ENCODE measurements around the gene MLXIPL. TPM values are rescaled to one million over a fixed set of nuclear protein-coding genes. Genes with fewer than 3 reads are reported as not detected.

The MLXIPL gene
- total RNA-seq, 1 donor from 2014 or later = 8.7 TPM

DNA sequence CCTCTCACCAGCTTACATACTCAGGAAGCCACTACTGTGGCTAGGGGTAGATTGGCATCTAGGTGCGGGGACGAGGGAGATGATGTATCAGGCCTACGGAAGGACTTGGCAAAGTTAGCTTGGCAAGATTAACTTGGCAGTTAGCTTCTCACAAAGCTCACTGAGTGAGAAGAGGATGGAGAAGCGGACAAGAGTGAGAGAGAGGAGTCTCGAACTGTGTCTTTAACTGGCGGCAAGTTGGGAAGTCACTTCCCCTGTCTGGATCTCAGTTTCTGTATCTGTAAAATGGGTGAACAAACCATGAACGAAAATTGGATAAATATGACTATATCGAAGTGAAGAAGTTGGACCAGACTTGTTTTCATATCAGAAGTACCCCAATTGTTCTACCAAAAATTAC, 9.5 kb upstream of the MLXIPL start:
- Mint-ChIP-seq H3K9me3 (ENCODE audit: unreplicated experiment) (no peaks in the 10 kb centered on the region), H3K4me3 (ENCODE audit: unreplicated experiment) (no peak overlapping the region), H3K27ac (ENCODE audit: unreplicated experiment) (no peak overlapping the region), H3K36me3 (ENCODE audit: low read depth, unreplicated experiment) (no peaks in the 10 kb centered on the region), H3K27me3 (ENCODE audit: unreplicated experiment) (peaks cover 8% of the 10 kb centered on the region), H3K4me1 (ENCODE audit: unreplicated experiment) (peaks cover 2% of the 10 kb centered on the region)
- no peak for DNase-seq (ENCODE audit: low spot score)
- TF ChIP-seq, protein P1, sequence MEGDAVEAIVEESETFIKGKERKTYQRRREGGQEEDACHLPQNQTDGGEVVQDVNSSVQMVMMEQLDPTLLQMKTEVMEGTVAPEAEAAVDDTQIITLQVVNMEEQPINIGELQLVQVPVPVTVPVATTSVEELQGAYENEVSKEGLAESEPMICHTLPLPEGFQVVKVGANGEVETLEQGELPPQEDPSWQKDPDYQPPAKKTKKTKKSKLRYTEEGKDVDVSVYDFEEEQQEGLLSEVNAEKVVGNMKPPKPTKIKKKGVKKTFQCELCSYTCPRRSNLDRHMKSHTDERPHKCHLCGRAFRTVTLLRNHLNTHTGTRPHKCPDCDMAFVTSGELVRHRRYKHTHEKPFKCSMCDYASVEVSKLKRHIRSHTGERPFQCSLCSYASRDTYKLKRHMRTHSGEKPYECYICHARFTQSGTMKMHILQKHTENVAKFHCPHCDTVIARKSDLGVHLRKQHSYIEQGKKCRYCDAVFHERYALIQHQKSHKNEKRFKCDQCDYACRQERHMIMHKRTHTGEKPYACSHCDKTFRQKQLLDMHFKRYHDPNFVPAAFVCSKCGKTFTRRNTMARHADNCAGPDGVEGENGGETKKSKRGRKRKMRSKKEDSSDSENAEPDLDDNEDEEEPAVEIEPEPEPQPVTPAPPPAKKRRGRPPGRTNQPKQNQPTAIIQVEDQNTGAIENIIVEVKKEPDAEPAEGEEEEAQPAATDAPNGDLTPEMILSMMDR (IDR thresholded peaks at IDR 0.05; ENCODE audit: unreplicated experiment) = no peak

DNA sequence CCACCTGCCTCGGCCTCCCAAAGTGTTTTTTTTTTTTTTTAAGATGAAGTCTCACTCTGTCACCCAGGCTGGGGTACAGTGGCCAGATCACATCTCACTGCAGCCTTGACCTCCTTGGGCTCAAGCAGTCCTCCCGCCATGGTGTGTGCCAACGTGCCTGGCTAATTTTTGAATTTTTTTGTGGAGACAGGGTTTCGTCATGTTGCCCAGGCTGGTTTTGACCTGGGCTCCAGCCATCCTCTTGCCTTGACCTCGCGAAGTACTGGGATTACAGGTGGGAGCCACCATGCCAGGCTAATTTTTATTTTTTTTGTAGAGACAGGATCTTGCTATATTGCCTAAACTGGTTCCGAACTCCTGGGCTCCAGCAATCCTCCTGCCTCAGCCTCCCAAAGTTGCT, 9.0 kb upstream of the MLXIPL start:
- Mint-ChIP-seq H3K27me3 (ENCODE audit: unreplicated experiment) (peaks cover 8% of the 10 kb centered on the region), H3K4me1 (ENCODE audit: unreplicated experiment) (peaks cover 2% of the 10 kb centered on the region), H3K27ac (ENCODE audit: unreplicated experiment) (no peak overlapping the region), H3K36me3 (ENCODE audit: low read depth, unreplicated experiment) (no peaks in the 10 kb centered on the region), H3K9me3 (ENCODE audit: unreplicated experiment) (no peaks in the 10 kb centered on the region), H3K4me3 (ENCODE audit: unreplicated experiment) (no peak overlapping the region)
- TF ChIP-seq, protein P1 (IDR thresholded peaks at IDR 0.05; ENCODE audit: unreplicated experiment) = no peak
- no peak for DNase-seq (ENCODE audit: low spot score)

DNA sequence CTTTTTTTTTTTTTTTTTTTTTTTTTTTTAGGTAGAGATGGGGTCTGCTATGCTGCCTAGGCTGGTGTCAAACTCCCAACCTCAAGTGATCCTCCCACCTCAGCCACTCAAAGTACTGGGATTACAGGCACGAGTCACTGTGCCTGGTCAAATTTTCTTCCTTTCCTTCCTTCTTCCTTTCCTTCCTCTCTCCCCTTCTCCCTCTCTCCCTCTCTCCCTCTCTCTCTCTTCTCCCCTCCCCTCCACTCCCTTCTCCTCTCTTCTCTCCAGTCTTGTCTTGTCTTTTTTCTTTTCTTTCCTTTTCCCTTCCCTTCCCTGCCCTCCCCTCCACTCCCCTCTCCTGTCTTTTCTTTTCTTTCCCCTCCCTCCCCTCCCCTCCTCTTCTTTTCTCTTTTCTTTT, 7.2 kb upstream of the MLXIPL start:
- DNase-seq (ENCODE audit: low spot score) = no peak
- no peak overlapping the region for H3K4me3 Mint-ChIP-seq (ENCODE audit: unreplicated experiment)
- TF ChIP-seq, protein P1 (IDR thresholded peaks at IDR 0.05; ENCODE audit: unreplicated experiment) = no peak
- H3K4me1 Mint-ChIP-seq (ENCODE audit: unreplicated experiment) = peaks cover 2% of the 10 kb centered on the region
- peaks cover 8% of the 10 kb centered on the region for H3K27me3 Mint-ChIP-seq (ENCODE audit: unreplicated experiment)
- no peaks in the 10 kb centered on the region for H3K9me3 Mint-ChIP-seq (ENCODE audit: unreplicated experiment)
- H3K36me3 Mint-ChIP-seq (ENCODE audit: low read depth, unreplicated experiment) = no peaks in the 10 kb centered on the region
- no peak overlapping the region for H3K27ac Mint-ChIP-seq (ENCODE audit: unreplicated experiment)

DNA sequence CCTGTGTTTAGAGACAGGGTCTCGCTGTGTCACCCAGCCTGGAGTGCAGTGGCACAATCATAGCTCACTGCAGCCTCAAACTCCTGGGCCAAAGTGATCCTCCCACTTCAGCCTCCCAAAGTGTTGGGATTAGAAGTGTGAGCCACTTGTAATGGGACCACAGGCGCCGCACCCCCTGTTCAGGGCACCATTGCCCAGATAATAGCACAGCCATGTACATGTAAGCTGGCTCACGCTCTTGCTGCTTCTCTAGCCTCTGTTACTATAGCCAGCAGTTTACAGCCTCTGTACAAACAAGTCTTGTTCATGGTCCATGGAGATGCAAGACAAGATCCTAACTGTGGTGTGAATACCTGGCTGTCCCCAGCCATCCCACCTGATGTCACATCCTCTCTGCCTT, 4.2 kb upstream of the MLXIPL start:
- Mint-ChIP-seq H3K9me3 (ENCODE audit: unreplicated experiment) (no peaks in the 10 kb centered on the region), H3K4me1 (ENCODE audit: unreplicated experiment) (peaks cover 5% of the 10 kb centered on the region), H3K27me3 (ENCODE audit: unreplicated experiment) (peaks cover 5% of the 10 kb centered on the region), H3K27ac (ENCODE audit: unreplicated experiment) (no peak overlapping the region), H3K4me3 (ENCODE audit: unreplicated experiment) (no peak overlapping the region), H3K36me3 (ENCODE audit: low read depth, unreplicated experiment) (no peaks in the 10 kb centered on the region)
- TF ChIP-seq, protein P1 (IDR thresholded peaks at IDR 0.05; ENCODE audit: unreplicated experiment) = no peak
- no peak for DNase-seq (ENCODE audit: low spot score)

DNA sequence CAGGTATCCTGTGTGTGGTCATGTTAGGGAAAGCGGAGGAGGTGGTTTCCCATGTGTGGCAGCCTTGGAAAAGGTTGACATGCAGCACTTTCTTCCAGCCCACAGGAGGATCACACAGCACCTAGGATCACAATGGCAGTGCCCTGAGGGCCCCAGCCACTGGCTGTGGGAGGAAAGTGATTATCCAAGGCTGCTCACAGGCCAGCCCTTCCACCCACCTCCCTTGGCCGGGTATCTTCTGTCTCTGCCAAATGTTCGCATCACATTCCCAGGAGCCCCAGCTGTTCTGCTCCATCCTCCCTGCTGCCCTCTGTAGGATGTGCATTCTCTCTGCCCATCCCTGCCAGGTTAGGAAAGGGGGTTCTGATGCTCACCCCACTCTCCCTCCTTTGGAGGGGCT, 2.5 kb upstream of the MLXIPL start:
- Mint-ChIP-seq H3K9me3 (ENCODE audit: unreplicated experiment) (no peaks in the 10 kb centered on the region), H3K27me3 (ENCODE audit: unreplicated experiment) (peaks cover 6% of the 10 kb centered on the region), H3K4me1 (ENCODE audit: unreplicated experiment) (peaks cover 5% of the 10 kb centered on the region), H3K27ac (ENCODE audit: unreplicated experiment) (no peak overlapping the region), H3K36me3 (ENCODE audit: low read depth, unreplicated experiment) (no peaks in the 10 kb centered on the region), H3K4me3 (ENCODE audit: unreplicated experiment) (no peak overlapping the region)
- DNase-seq (ENCODE audit: low spot score) = no peak
- TF ChIP-seq, protein P1 (IDR thresholded peaks at IDR 0.05; ENCODE audit: unreplicated experiment) = no peak

Measured in endothelial cell (in vitro differentiated cells).